ENCODE results near the gene ADGRL1. TPM values are rescaled to one million over a fixed set of nuclear protein-coding genes. Genes with fewer than 3 reads are reported as not detected.

Gene ADGRL1
- total RNA-seq, 1 experiment from 2014 or later, result 88.6 TPM

DNA sequence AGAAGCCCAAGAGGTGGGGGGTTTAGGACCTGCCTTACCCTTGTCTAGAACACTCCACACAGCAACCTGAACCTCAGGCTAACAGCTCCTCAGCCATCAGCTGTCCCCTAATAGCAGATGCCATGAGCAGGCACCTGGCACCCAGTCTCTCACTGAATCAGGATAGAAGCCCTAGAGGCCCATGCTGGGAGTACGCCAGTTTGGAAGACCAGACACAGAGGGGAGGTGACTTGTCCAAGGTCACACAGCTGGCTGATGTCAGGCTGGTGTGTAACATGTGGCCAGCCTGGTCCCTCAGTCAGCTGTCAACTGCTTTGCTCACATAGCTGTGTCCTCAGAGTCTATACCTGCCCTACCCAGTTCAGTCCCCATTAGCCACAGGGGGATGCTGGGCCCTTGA lies 102.7 kb downstream of the ADGRL1 start:
- Histone ChIP-seq H3K4me1 (ENCODE audit: control insufficient read depth in 1 of 2, insufficient read depth in 2 of 2, low read length in 2 of 2) (0 out of 4 replicates have a peak, but pooled peaks cover 0 to 4% of the 10 kb centered on the region in 2 experiments), H3K36me3 (ENCODE audit: control insufficient read depth in 1 of 2, insufficient read depth in 2 of 2, low read length in 2 of 2) (peaks cover 8 to 13% of the 10 kb centered on the region in 2 experiments), H3K9me2 (ENCODE audit: insufficient read depth) (no peaks in the 10 kb centered on the region), H3K79me2 (ENCODE audit: insufficient read depth, low read length) (no peaks in the 10 kb centered on the region), H3K4me2 (ENCODE audit: low read length) (no peak overlapping the region), H3K27ac (ENCODE audit: low read depth, low read length) (no peak overlapping the region), H3K9me3 (ENCODE audit: control insufficient read depth in 1 of 2, insufficient read depth in 1 of 2, low read depth in 1 of 2, low read length in 2 of 2) (no peaks in the 10 kb centered on the region), H3K9ac (ENCODE audit: low read length) (no peak overlapping the region), H2AFZ (ENCODE audit: low read depth, low read length, poor library complexity, severe bottlenecking) (no peak overlapping the region), H3K4me3 (replicated peaks in 1 of 2; ENCODE audit: low read depth in 1 of 2, low read length in 2 of 2) (no peak overlapping the region), H3K27me3 (ENCODE audit: insufficient read depth, low read length) (no peaks in the 10 kb centered on the region), H4K20me1 (ENCODE audit: insufficient read depth) (no peaks in the 10 kb centered on the region)
- no TSS peak for BruUV-seq (replicated peaks)
- RAD21 ChIA-PET (ENCODE audit: low non-redundant PET in 1 of 2, low total read pairs in 2 of 2, uncharacterized antibody in 2 of 2, unreplicated experiment in 2 of 2), result no interaction called here
- ATAC-seq (peak; percentile 61; the same call in 1 of the 2 replicates), DNase-seq (ENCODE audit: low read depth, low spot score) (no peak)
- CTCF ChIA-PET, result no interaction called here
- no peak for TF ChIP-seq MAX (IDR thresholded peaks at IDR 0.05)
- intact Hi-C loops (cut with micrococcal nuclease), result no loop called here
- POLR2A ChIA-PET, result no interaction called here

- Histone ChIP-seq H4K20me1 (ENCODE audit: insufficient read depth) (no peaks in the 10 kb centered on the region), H3K27ac (ENCODE audit: low read depth, low read length) (no peak overlapping the region), H3K36me3 (ENCODE audit: control insufficient read depth in 1 of 2, insufficient read depth in 2 of 2, low read length in 2 of 2) (peaks cover 8 to 13% of the 10 kb centered on the region in 2 experiments), H3K27me3 (ENCODE audit: insufficient read depth, low read length) (no peaks in the 10 kb centered on the region), H3K4me2 (ENCODE audit: low read length) (no peak overlapping the region), H2AFZ (ENCODE audit: low read depth, low read length, poor library complexity, severe bottlenecking) (no peak overlapping the region), H3K9me3 (ENCODE audit: control insufficient read depth in 1 of 2, insufficient read depth in 1 of 2, low read depth in 1 of 2, low read length in 2 of 2) (no peaks in the 10 kb centered on the region), H3K9me2 (ENCODE audit: insufficient read depth) (no peaks in the 10 kb centered on the region), H3K4me1 (ENCODE audit: control insufficient read depth in 1 of 2, insufficient read depth in 2 of 2, low read length in 2 of 2) (0 out of 4 replicates have a peak, but pooled peaks cover 0 to 4% of the 10 kb centered on the region in 2 experiments), H3K4me3 (replicated peaks in 1 of 2; ENCODE audit: low read depth in 1 of 2, low read length in 2 of 2) (no peak overlapping the region), H3K9ac (ENCODE audit: low read length) (no peak overlapping the region), H3K79me2 (ENCODE audit: insufficient read depth, low read length) (no peaks in the 10 kb centered on the region)
- ATAC-seq (no peak), DNase-seq (ENCODE audit: low read depth, low spot score) (no peak)
- ChIA-PET POLR2A (no interaction called here), RAD21 (ENCODE audit: low non-redundant PET in 1 of 2, low total read pairs in 2 of 2, uncharacterized antibody in 2 of 2, unreplicated experiment in 2 of 2) (no interaction called here), CTCF (no interaction called here)
- intact Hi-C loops (cut with micrococcal nuclease), result no loop called here
- no peak for TF ChIP-seq SIN3A (IDR thresholded peaks at IDR 0.05; ENCODE audit: low read depth)
- no peak for TF ChIP-seq ZFX (IDR thresholded peaks at IDR 0.05)
- TF ChIP-seq EZH2 (IDR thresholded peaks at IDR 0.05), result no peak
- no TSS peak for BruUV-seq (replicated peaks)
These were observed 103.2 kb downstream of the ADGRL1 start for GRCh38 chr19:14102756-14103155.
